ENCODE results near the gene FNDC5. TPM values are rescaled to one million over a fixed set of nuclear protein-coding genes. Genes with fewer than 3 reads are reported as not detected.

FNDC5 gene
- total RNA-seq, 2 donors from 2014 or later: 6.2 to 18.8 TPM

DNA sequence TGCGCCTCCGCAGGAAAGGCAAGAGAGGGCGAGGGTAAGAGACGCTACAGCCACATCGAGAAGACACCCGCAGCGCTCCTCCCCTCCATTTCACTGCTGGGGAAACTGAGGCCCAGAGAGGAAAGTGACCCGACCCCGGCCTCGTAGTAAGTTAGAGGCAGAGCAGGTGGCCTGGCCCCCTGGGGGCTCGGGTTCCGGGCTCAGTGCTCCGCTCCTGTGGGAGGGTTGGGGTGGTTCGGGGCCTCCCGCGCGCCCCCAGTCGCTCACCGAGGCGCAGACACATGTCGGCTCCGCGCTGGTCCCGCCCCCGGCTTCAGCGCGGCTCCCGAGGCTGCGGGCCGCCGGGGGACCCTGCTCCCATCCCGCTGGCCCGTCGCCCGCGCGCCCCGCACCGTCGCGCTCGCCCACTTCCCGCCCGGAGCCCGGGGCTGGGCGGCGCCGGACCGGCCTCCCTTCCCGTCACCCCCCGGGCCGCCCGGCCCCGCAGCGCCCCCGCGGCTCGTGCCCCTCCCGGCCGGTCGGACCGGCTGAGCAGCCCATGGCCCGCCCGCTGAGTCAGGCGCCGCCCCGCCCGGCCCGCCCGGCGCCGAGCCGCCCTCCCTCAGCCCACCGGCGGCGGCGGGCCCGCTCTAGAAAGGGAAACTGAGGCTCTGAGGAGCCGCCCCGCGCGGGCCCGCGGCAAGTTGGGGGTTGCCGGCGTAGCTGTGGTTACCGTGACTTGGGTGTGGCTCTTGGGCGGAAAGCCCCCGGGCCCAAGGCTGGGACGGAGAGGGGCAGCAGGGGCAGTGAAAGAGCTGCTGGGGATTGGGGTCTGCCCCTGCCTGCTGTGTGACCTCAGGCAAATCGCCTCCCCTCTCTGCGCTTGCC lies 30.5 kb upstream of the FNDC5 start, which contains the start of gene TMEM54:
Gene TMEM54, minus strand, starts transcription at position 434 of the 867 bp plus-strand sequence. Its CDS starts 151 bp downstream, at position 283.
- no peaks in the 10 kb centered on the region for H3K36me3 ChIP-seq
- no peaks in the 10 kb centered on the region for H3K27me3 ChIP-seq (replicated peaks; ENCODE audit: insufficient read depth)
- DNase-seq (ENCODE audit: low spot score) (no peak), ATAC-seq (ENCODE audit: insufficient number of reproducible peaks, low FRiP score, low read depth) (no peak)
- peak within 1 kb of the TSS; percentile 89 for H3K4me3 ChIP-seq
- H3K9me3 ChIP-seq: no peaks in the 10 kb centered on the region
- peaks cover 3 to 11% of the 10 kb centered on the region in 2 donors for H3K4me1 ChIP-seq (ENCODE audit: control insufficient read depth in 1 of 2, low read depth in 2 of 2)
- no peak within 1 kb of the TSS for H3K27ac ChIP-seq
- TF ChIP-seq, protein P1, sequence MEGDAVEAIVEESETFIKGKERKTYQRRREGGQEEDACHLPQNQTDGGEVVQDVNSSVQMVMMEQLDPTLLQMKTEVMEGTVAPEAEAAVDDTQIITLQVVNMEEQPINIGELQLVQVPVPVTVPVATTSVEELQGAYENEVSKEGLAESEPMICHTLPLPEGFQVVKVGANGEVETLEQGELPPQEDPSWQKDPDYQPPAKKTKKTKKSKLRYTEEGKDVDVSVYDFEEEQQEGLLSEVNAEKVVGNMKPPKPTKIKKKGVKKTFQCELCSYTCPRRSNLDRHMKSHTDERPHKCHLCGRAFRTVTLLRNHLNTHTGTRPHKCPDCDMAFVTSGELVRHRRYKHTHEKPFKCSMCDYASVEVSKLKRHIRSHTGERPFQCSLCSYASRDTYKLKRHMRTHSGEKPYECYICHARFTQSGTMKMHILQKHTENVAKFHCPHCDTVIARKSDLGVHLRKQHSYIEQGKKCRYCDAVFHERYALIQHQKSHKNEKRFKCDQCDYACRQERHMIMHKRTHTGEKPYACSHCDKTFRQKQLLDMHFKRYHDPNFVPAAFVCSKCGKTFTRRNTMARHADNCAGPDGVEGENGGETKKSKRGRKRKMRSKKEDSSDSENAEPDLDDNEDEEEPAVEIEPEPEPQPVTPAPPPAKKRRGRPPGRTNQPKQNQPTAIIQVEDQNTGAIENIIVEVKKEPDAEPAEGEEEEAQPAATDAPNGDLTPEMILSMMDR (IDR thresholded peaks at IDR 0.05): no peak

DNA sequence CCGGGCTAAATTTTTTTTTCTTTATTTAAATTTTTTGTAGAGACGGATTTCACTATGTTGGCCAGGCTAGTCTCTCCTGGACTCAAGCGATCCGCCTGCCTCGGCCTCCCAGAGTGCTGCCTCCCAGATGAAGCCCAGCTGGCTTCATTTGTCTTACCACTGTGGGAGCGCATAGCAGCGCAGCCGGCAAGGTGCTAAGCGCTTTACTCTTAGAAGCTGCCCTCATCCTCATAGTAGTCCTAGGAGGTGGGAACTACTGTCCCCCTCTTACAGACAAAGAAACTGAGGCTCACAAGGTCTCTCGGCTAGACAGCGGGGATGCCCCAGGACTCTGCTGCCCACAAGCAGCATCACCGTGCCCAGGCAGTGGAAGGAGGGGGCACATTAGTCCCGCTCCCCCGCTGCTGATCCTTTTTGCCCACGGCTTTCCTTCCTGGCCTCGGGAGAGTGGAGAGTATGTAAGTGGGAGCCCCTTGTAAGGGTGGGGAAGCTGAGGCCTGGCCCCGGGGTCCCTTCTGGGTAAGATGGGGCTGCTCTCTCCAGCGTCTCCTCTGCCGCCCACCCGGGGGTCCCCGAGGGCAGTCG lies 29.8 kb upstream of the FNDC5 start:
- Histone ChIP-seq H3K27me3 (replicated peaks; ENCODE audit: insufficient read depth) (no peaks in the 10 kb centered on the region), H3K9me3 (no peaks in the 10 kb centered on the region), H3K4me1 (ENCODE audit: control insufficient read depth in 1 of 2, low read depth in 2 of 2) (peaks cover 3 to 11% of the 10 kb centered on the region in 2 donors), H3K36me3 (no peaks in the 10 kb centered on the region), H3K27ac (no peak overlapping the region), H3K4me3 (peak overlapping the region; percentile 89)
- ATAC-seq (ENCODE audit: insufficient number of reproducible peaks, low FRiP score, low read depth): no peak
- DNase-seq (ENCODE audit: low spot score): no peak
- TF ChIP-seq, protein P1 (IDR thresholded peaks at IDR 0.05): no peak

DNA sequence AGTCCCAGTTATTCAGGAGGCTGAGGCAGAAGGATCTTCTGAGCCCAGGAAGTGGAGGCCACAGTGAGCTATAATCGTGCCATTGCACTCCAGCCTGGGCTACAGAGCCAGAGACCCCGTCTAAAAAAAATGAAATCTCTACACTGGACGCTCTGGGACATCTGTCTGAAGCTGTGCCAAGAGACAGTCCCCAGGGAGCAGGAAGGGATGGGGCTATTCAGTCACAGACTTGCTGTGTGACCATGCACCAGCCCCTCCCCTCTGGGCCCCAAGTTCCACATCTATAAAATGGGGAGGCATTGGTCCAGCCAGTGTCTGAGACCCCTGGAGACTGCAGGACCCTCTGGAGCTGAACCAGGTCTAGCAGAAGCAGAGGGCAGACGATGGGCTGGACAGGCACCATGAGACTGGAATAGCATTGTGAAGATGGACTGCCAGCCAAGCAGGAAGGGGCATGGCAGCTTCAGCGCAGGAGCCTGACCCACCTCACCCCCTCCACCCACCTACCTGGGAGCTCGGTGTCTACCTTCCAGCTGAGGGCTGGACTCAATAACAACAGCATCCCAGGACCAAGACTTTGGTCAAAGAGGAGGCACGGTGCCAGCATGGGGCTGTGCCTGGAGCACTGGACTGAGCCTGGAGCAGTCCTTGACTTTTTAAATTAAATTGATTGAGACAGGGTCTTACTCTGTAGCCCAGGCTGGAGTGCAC lies 29.0 kb upstream of the FNDC5 start:
- Histone ChIP-seq H3K27me3 (replicated peaks; ENCODE audit: insufficient read depth) (no peaks in the 10 kb centered on the region), H3K27ac (no peak overlapping the region), H3K4me3 (no peak overlapping the region), H3K4me1 (ENCODE audit: control insufficient read depth in 1 of 2, low read depth in 2 of 2) (peaks cover 3 to 11% of the 10 kb centered on the region in 2 donors), H3K9me3 (no peaks in the 10 kb centered on the region), H3K36me3 (no peaks in the 10 kb centered on the region)
- ATAC-seq (ENCODE audit: insufficient number of reproducible peaks, low FRiP score, low read depth) (no peak), DNase-seq (ENCODE audit: low spot score) (no peak)
- TF ChIP-seq, protein P1 (IDR thresholded peaks at IDR 0.05): no peak

DNA sequence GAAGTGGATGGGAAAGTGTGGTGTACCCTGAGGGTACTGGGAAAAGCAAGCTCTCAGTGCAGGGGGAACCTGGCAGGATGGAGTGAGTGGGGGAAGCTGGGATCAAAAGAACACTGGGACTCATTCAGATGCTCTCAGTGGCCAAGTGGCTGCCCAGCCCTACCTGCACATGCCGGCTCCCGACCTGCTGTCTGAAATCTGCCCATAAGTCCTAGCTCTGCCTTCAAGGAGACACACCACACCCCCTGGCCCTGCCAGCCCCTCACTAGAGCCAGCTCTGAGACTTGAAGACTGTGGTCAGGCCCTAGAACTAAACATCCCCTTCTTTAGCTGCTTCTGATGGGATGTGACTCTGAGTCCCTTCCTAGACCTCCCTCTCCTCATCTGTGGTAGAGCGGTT lies 28.2 kb upstream of the FNDC5 start:
- ATAC-seq (ENCODE audit: insufficient number of reproducible peaks, low FRiP score, low read depth): no peak
- TF ChIP-seq, protein P1 (IDR thresholded peaks at IDR 0.05): no peak
- Histone ChIP-seq H3K27ac (no peak overlapping the region), H3K27me3 (replicated peaks; ENCODE audit: insufficient read depth) (no peaks in the 10 kb centered on the region), H3K9me3 (no peaks in the 10 kb centered on the region), H3K36me3 (no peaks in the 10 kb centered on the region), H3K4me1 (ENCODE audit: control insufficient read depth in 1 of 2, low read depth in 2 of 2) (peaks cover 3 to 12% of the 10 kb centered on the region in 2 donors), H3K4me3 (no peak overlapping the region)
- no peak for DNase-seq (ENCODE audit: low spot score)

DNA sequence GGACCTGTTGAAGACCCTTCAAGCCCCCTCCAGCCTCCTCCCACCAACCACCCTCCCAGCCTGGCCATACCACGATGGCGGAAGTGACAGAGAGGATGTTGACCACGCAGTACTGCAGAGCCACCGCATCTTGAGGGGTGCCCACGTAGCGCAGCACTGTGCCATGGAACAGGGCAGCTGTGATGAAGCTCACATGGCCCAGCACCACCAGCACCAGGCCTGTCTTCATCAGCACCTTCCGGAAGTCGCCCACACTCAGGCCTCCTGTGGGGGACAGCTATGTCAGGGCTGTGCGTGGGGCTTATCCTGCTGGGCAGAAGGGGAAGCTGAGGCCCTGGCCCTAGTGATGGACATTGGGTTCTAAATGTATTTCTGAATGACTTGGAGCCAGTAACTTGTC lies 27.3 kb upstream of the FNDC5 start:
- Histone ChIP-seq H3K9me3 (no peaks in the 10 kb centered on the region), H3K4me3 (no peak overlapping the region), H3K36me3 (no peaks in the 10 kb centered on the region), H3K4me1 (ENCODE audit: control insufficient read depth in 1 of 2, low read depth in 2 of 2) (peaks cover 3 to 21% of the 10 kb centered on the region in 2 donors), H3K27ac (no peak overlapping the region), H3K27me3 (replicated peaks; ENCODE audit: insufficient read depth) (no peaks in the 10 kb centered on the region)
- DNase-seq (ENCODE audit: low spot score) (no peak), ATAC-seq (ENCODE audit: insufficient number of reproducible peaks, low FRiP score, low read depth) (no peak)
- TF ChIP-seq, protein P1 (IDR thresholded peaks at IDR 0.05): no peak

Measured in thoracic aorta (tissue), 2 donors.